ENCODE data around the gene GANAB.
"Not testable (repeated sequence)": the region's sequence is repeated elsewhere in the genome, so short reads cannot be mapped to it uniquely, and the experiment has no call there.

The GANAB gene

DNA sequence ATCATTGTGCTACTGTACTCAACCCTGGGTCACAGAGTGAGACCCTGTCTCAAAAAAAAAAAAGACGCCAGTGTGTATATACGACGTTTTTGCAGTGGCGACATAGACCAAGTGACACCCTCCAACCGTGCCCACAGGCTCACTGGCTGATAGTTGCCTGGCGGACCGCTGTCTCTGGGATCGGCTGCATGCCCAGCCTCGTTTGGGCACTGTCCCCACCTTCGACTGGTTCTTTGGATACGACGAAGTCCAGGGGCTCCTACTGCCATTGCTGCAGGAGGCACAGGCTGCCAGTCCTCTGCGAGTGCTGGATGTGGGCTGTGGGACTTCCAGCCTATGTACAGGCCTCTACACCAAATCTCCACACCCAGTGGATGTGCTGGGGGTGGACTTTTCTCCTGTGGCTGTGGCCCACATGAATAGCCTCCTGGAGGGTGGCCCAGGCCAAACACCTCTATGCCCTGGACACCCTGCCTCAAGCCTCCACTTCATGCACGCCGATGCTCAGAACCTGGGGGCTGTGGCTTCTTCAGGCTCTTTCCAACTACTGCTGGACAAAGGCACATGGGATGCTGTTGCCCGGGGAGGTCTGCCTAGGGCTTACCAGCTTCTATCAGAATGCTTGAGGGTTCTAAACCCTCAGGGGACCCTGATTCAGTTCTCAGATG is 20.0 kb upstream of the GANAB start:
- DNase-seq, result no peak

GRCh38 chr11:62665599-62666258 is 19.3 kb upstream of the GANAB start:
- DNase-seq, result no peak

GRCh38 chr11:62665075-62665598 is 18.7 kb upstream of the GANAB start, which contains the start of the genes C11orf98 and CSKMT:
Gene C11orf98, minus strand, starts transcription at chr11:62665210. Its CDS starts 41 bp downstream, at chr11:62665169.
Gene CSKMT, plus strand, starts transcription at chr11:62665312. Its CDS starts 568 bp downstream, at chr11:62665880.
- DNase-seq, result peak; percentile 70

GRCh38 chr11:62664405-62665074 is 18.1 kb upstream of the GANAB start:
- DNase-seq, result peak; percentile 24

GRCh38 chr11:62656796-62657429 is 10.5 kb upstream of the GANAB start:
- no peak for DNase-seq

DNA sequence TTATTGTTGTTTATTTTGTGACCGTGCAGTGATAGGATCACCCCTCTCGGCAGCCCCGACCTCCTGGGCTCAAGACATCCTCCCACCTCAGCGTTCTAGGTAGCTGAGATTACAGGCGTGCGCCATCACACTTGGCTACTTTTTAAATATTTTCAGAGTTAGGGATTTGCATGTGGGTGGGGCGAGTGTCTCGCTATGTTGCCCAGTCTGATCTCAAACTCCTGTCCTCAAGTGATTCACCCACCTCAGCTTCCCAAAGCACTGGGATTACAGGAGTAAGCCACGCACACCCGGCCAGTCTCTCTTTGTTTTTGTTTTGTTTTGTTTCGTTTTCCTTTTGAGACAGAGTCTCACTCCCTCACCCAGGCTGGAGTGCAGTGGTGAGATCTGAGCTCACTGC is 7.9 kb upstream of the GANAB start:
- DNase-seq, result no peak

DNA sequence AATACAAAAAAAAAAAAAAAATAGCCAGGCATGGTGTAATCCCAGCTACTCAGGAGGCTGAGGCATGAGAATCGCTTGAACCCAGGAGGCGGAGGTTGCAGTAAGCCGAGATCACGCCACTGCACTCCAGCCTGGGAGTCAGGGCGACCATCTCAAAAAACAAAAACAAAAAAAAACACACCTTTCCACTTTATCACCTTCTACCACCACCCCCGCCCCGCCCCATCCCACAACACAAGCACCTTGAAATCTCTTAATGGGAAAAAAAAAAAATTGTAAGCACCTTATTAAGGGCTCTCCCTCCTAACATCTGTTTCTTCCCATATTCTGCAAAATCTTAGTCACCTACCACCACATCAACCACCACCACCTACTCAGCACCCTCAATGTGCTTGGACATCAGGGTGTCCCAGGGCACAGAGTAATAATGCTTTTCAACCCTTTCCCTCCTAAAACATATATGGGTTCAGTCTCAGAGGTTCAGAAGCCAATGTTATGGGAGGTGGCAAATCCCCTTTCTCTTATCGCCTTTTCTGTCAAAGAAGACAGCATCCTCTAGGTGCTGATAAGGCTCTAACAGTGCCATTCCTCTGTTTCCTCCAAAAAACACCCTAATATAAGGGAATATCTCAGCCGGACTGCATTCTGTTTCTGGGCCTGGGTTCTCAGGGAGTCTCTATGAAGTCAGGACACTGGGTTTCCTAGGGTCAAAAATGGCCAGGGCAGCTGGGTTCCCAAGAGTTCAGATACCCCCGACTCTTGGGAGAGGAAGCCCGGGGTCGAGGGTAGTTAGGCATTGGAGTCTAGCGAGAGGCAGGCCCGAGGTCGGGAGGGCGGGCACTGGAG is 6.0 kb upstream of the GANAB start:
- no peak for DNase-seq

DNA sequence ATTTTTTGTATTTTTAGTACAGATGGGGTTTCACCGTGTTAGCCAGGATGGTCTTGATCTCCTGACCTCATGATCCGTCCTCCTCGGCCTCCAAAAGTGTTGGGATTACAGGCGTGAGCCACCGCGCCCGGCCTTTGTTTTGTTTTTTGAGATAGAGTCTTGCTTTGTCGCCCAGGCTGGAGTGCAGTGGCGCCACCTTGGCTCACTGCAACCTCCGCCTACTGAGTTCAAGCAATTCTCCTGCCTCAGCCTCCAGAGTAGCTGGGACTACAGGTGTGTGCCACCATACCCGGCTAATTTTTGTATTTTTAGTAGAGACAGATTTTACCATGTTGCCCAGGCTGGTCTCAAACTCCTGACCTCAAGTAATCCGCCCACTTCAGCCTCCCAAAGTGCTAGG is 3.9 kb upstream of the GANAB start:
- not testable (repeated sequence) for DNase-seq

DNA sequence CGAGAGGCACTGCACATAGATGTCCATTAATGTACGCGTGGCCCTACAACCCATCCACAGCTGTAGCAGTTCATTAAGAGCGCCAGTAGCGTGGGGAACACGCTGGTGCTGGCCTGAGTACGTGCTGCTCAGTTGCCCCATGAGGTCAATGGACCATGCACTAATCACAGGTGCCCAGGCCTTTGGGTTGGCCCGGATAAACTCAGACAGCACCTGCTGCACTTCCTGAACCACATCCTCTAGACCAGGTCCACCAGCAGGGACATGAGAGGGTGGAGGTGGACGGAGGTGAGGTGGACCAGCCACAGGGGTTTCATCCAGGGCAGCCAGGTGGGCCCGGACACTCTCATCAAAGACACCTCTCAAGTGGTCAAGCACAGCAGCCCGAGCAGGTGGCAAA is 3.1 kb upstream of the GANAB start:
- no peak for DNase-seq

GRCh38 chr11:62648967-62649364 is 2.6 kb upstream of the GANAB start:
- no peak for DNase-seq

DNA sequence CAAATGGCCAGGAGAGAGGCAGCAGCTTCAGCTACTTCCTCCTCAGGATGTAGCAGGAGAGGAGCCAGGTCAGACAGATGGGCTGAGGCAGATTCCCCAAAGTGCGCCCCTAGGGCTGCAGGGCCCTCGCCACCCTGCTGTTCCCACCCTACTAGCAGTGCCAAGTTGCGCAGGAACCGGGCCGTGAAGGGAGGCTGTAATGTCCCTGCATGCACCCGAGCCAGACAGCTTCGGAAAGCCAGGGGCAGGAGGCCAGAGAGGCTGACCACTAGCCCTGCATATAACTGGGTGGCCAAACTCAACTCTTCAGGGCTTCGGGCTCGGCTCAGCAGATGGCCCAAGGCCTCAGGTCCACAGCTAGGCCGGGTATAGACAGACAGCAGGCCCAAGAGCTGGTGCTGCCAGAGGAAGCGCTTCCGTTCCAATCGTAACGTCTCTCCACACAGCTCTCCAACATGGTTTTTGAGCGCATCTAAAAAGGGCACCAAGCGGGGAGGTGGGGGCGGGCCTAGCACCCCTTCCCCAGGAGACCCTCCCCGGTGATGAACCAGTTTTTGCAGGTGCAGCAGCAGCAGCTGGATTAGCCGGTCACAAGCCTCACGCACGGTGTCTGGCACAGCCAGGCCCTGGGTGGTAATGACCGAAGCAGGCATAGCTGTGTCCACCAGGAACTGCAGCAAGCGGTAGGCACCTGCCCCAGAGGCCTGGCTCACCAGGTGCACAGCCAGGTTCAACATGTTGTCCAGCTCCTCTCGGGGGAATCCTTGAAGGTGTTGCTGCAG is 2.0 kb upstream of the GANAB start:
- no peak for DNase-seq

- no peak for DNase-seq
Observed at GRCh38 chr11:62647609-62648005, 1.2 kb upstream of the GANAB start.

- DNase-seq, result no peak
Observed at GRCh38 chr11:62646825-62647608, 604 bp upstream of the GANAB start.

- DNase-seq, result no peak
Observed at GRCh38 chr11:62645671-62645945, 805 bp downstream of the GANAB start.

DNA sequence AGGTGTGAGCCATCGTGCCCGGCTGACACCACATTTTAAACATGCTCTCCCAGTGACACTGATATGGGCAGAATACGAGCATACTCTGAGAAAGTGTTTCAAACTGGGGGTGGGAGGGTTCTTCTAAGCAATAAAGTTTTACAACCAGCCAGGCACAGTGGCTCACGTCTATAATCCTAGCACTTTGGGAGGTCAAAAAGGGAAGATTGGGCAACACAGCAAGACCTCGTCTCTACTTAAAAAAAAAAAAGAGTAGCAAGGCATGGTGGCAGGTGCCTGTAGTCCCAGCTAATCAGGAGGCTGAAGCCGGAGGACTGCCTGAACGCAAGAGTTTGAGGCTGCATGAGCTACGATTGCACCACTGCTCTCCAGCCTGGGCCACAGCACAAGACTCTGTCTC is 2.2 kb downstream of the GANAB start:
- no peak for DNase-seq

DNA sequence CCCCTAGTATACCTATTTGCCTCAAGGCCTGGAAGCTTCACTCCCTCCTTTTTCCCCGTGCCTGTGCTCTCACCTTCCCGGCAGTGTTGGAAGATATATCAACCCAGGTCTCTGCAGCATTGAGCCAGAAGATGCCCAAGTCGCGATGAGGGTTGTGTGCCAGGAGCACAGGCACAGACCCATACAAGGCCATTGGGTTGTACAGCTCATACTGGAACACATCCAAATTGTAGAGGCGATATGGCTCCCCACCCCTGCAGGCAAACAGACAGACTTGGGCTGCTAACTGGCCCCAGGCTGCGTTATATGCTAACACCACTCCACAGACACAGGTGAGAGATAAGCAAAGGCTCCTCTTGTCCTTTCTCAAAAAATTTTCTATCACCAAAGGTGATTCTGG is 13.9 kb downstream of the GANAB start:
- no peak for DNase-seq

DNA sequence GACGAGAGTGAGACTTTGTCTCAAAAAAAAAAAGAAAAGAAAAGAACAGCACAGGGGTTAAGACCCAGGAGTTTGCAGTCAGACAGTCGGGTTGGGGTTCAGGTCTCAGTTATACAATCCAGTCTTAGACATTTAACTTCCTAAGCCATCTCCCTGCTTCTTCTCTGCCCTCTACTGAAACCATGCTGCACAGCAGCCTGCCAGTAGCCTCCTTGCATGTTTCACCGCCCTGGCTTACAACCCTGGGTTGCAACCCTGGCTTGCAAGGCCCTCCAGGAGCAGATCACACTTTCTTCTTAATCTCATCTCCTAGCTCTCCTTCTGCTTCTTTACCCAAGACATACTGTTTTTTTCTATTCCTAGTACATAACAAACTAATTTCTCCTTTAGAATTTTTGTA is 18.7 kb downstream of the GANAB start:
- DNase-seq, result no peak

DNA sequence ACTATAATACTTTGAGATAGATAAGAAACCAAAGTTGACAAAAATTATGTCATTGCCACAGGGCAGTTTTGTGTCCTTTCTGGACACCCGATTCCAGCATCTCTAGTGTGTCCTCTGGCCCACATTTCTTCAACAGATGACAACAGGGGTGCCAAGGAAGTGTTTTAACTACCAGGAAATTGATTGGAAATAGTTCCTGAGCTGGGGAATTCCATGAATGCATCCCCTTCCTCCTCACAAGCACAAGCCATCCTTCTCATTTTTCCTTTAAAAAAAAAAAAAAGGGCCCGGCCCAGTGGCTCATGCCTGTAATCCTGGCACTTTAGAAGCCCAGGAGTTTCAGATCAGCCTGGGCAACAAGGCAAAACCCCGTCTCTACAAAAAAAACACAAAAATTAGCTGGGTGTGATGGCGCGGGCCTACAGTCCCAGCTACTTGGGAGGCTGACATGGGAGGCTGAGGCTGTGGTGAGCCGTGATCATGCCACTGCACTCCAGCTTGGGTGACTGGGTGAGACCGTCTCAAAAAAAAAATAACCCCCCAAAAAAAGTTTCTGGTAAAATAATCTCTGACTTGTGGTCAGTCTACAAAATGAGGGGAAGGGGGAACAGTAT is 23.8 kb downstream of the GANAB start:
- DNase-seq, result no peak

GRCh38 chr11:62621567-62622470 is 24.6 kb downstream of the GANAB start, which contains the start of gene B3GAT3:
Gene B3GAT3, minus strand, starts transcription at chr11:62621986. Its CDS starts 39 bp downstream, at chr11:62621947.
- DNase-seq, result peak; percentile 99
